AG04450 (cell line): Measurements from ENCODE around the gene DNAJC3. TPM values are rescaled to one million over a fixed set of nuclear protein-coding genes. Genes with fewer than 3 reads are reported as not detected.

Experiments
- CTCF ChIA-PET: fragments of 300-600, 350-600 bp; formaldehyde crosslinking; extraction: SDS; loops from one replicate; lab custom pipeline; 2022; ENCODE audit warnings: antibody characterized with exemption, inconsistent platforms; lab: Charles Lee
- POLR2A ChIA-PET: fragments of 350-600 bp; formaldehyde crosslinking; extraction: SDS; loops from one replicate; lab custom pipeline; 2021; ENCODE audit warnings: antibody characterized with exemption, inconsistent platforms; lab: Yijun Ruan, JAX
- DNase-seq: peaks from one replicate; pipeline ENCODE4 v3.0.0-alpha.2; 2011; ENCODE audit warnings: low read depth, low spot score
- H3K27ac ChIP-seq: one replicate; pipeline ENCODE4 v1.5.1; 2012; ENCODE audit warnings: low read depth, low read length, control low read depth
- H3K27me3 ChIP-seq: one replicate; pipeline ENCODE4 v1.6.0; 2012; ENCODE audit warnings: low read length; ENCODE audit not compliant: control insufficient read depth, insufficient read depth
- H3K4me3 ChIP-seq: 2 replicates; pipeline ENCODE4 v1.5.1; 2011; ENCODE audit warnings: mild to moderate bottlenecking, low read depth, low read length, control low read depth
- H3K9me3 ChIP-seq: 2 replicates; pipeline ENCODE4 v1.5.1; 2012; ENCODE audit warnings: low read length; ENCODE audit not compliant: control insufficient read depth, insufficient read depth
- polyA plus RNA-seq: library from polyadenylated mRNA; depleted of rRNA; stranded (reverse); fragments of >200 nt; gene quantifications from 2 replicates; pipeline ENCODE4 v1.2.3, GENCODE V29; 2011
- TF ChIP-seq, protein P1 (sequence below): IDR thresholded peaks from 2 replicates; pipeline ENCODE4 v1.5.1; 2011; ENCODE audit warnings: low read depth, low read length, control low read depth, inconsistent platforms

Gene DNAJC3
- polyA plus RNA-seq, 1 experiment, result 30.2 TPM

- TF ChIP-seq, protein P1, sequence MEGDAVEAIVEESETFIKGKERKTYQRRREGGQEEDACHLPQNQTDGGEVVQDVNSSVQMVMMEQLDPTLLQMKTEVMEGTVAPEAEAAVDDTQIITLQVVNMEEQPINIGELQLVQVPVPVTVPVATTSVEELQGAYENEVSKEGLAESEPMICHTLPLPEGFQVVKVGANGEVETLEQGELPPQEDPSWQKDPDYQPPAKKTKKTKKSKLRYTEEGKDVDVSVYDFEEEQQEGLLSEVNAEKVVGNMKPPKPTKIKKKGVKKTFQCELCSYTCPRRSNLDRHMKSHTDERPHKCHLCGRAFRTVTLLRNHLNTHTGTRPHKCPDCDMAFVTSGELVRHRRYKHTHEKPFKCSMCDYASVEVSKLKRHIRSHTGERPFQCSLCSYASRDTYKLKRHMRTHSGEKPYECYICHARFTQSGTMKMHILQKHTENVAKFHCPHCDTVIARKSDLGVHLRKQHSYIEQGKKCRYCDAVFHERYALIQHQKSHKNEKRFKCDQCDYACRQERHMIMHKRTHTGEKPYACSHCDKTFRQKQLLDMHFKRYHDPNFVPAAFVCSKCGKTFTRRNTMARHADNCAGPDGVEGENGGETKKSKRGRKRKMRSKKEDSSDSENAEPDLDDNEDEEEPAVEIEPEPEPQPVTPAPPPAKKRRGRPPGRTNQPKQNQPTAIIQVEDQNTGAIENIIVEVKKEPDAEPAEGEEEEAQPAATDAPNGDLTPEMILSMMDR, result no peak
- H3K9me3 ChIP-seq, result peaks cover 3% of the 10 kb centered on the region; the same call in 1 of the 2 replicates
- no peak overlapping the region for H3K4me3 ChIP-seq
- CTCF ChIA-PET, result interaction anchor here (0.6 to 1.0 kb wide), 2 partner anchors 13 to 187 kb away, joined by 3 to 4 read pairs; no protein-coding TSS in a partner anchor
- no peak overlapping the region for H3K27ac ChIP-seq
- DNase-seq, result no peak
- H3K27me3 ChIP-seq, result no peaks in the 10 kb centered on the region
- POLR2A ChIA-PET, result no interaction called here
These were observed 29.6 kb upstream of the DNAJC3 start for GRCh38 chr13:95647321-95647720.

- TF ChIP-seq, protein P1, result no peak
- ChIA-PET POLR2A (no interaction called here), CTCF (no interaction called here)
- Histone ChIP-seq H3K27me3 (peaks cover 3% of the 10 kb centered on the region), H3K4me3 (no peak overlapping the region), H3K9me3 (no peaks in the 10 kb centered on the region), H3K27ac (no peak overlapping the region)
- DNase-seq, result no peak
These were observed 26.2 kb upstream of the DNAJC3 start for GRCh38 chr13:95650696-95651095.

DNA sequence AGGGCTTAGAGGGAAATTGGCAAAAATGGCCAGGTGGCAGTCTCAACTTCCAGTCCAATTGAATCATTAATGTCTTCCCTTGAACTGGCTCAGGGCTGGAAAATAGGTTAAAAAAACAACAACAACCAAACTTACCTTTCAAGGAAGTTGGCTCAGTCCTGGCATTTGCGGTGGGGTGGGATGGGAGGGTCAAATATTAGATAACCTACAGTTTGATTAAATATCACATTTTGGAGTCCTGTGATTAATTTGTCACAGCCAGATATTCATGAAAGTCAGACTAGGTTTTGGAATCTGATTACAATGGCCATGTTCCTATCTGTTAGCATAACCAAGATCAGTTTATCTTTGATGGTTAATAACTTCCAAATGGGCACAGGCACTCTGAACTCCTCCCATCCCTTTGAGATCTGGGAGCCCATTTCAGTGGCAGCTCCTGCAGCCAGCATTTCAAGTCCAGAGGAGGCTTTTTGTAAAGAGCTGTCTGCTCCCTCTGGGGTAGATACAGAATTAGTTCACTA lies 24.6 kb upstream of the DNAJC3 start:
- DNase-seq, result no peak
- CTCF ChIA-PET, result interaction anchor here (1.0 kb wide), 1 partner anchor 9 kb away, joined by 9 read pairs; no protein-coding TSS in a partner anchor

DNA sequence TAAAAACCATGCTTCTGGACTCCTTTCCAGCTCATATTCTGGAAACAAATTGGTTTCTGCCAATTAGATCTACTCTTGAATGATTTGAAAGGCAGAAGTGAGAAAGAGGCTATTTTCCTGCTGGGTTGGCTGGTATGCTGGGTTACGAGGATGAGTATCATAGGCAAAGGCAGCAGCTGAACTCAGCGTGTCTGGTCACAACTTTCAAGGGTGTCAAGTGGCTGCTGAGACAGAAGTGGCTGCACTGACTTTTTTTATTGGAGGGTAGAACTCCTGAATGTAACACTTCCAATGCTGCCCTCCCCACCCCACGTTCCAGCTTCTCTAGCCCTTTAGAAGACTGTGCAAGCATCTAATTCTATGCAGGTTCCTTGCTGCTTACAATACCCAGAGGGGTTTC lies 24.1 kb upstream of the DNAJC3 start:
- POLR2A ChIA-PET, result no interaction called here
- DNase-seq, result no peak
- CTCF ChIA-PET, result interaction anchor here (1.0 kb wide), 1 partner anchor 8 kb away, joined by 9 read pairs; no protein-coding TSS in a partner anchor

More for the DNA sequence above, 24.6 kb upstream of the DNAJC3 start:
- H3K27me3 ChIP-seq, result peaks cover 3% of the 10 kb centered on the region
- POLR2A ChIA-PET, result no interaction called here
- H3K27ac ChIP-seq, result no peak overlapping the region
- H3K4me3 ChIP-seq, result no peak overlapping the region
- no peaks in the 10 kb centered on the region for H3K9me3 ChIP-seq
- TF ChIP-seq, protein P1, result no peak

More for the DNA sequence above, 24.1 kb upstream of the DNAJC3 start:
- TF ChIP-seq, protein P1, result no peak
- Histone ChIP-seq H3K9me3 (peaks cover under 1% of the 10 kb centered on the region; the same call in 1 of the 2 replicates), H3K27ac (no peak overlapping the region), H3K4me3 (no peak overlapping the region), H3K27me3 (peaks cover 3% of the 10 kb centered on the region)
